Transverse colon (tissue), 4 donors: ENCODE measurements around the gene SPA17. TPM values are rescaled to one million over a fixed set of nuclear protein-coding genes. Genes with fewer than 3 reads are reported as not detected.
A peak's percentile ranks its signal among the peaks of the same experiment; 100 is the strongest.

ENCODE experiments used
- DNase-seq: peaks from one replicate; pipeline ENCODE4 v3.0.0-alpha.2; 2019
- H3K27ac ChIP-seq, 4 donors: fragments of 200-600 bp; sonication (generic); 2 replicates each; pipeline ENCODE4 v1.5.1; 2016 to 2018; ENCODE audit warnings: inconsistent platforms in 4 of 4
- H3K27me3 ChIP-seq: fragments of 200-600 bp; sonication (generic); 2 replicates; pipeline ENCODE4 v1.5.1; 2017; ENCODE audit warnings: inconsistent platforms
- H3K36me3 ChIP-seq, 4 donors: fragments of 200-600 bp; sonication (generic); 2 replicates each; pipeline ENCODE4 v1.5.1; 2017 to 2019; ENCODE audit warnings: inconsistent platforms in 4 of 4
- H3K4me1 ChIP-seq, 4 donors: fragments of 200-600 bp; sonication (generic); 2 replicates each; pipeline ENCODE4 v1.5.1; 2017 to 2020; ENCODE audit warnings: inconsistent platforms in 4 of 4
- H3K4me3 ChIP-seq, 4 donors: fragments of 200-600 bp; sonication (generic); 1 replicate in 1 of 4; 2 replicates in 3 of 4; pipeline versions ENCODE4 v1.5.1 to v1.6.1; 2017 to 2019; ENCODE audit warnings: inconsistent platforms in 4 of 4
- H3K9me3 ChIP-seq, 2 donors: fragments of 200-600 bp; sonication (generic); 2 replicates each; pipeline ENCODE4 v1.5.1; 2017 to 2019; ENCODE audit warnings: inconsistent platforms in 2 of 2
- CTCF ChIP-seq, 5 experiments: fragments of 200-600 bp in 3 of 5; fragments of 450-650 bp in 2 of 5; sonication (generic) in 3 of 5; IDR thresholded peaks; 1 replicate in 2 of 5; 2 replicates in 3 of 5; pipeline ENCODE4 v1.5.1; 2016 to 2017; ENCODE audit warnings: antibody characterized with exemption in 5 of 5, inconsistent platforms in 3 of 5, mild to moderate bottlenecking in 2 of 5, moderate library complexity in 1 of 5
- EP300 ChIP-seq: sonication (generic); formaldehyde crosslinking; IDR thresholded peaks from one replicate; pipeline ENCODE4 v1.6.1; 2017; ENCODE audit warnings: antibody characterized with exemption, low read depth
- POLR2A ChIP-seq: fragments of 450-650 bp; IDR thresholded peaks from one replicate; pipeline ENCODE4 v1.6.1; 2016; ENCODE audit warnings: antibody characterized with exemption, mild to moderate bottlenecking, moderate library complexity
- POLR2AphosphoS5 ChIP-seq, 3 donors: sonication (generic); formaldehyde crosslinking; IDR thresholded peaks; one replicate each; pipeline ENCODE4 v1.6.1; 2016; ENCODE audit warnings: antibody characterized with exemption in 3 of 3
- WGBS, 2 donors: methylation state at CpG; one replicate each; pipeline ENCODE4 v1.1.5; 2018; ENCODE audit warnings: low coverage in 1 of 2; 5-methylcytosine and 5-hydroxymethylcytosine counted together
- in situ Hi-C, 4 donors: fragments of 200-750 bp; cut with MboI; loops; one replicate each; pipeline versions ENCODE4 v1.15.0 to v1.15.1; 2017; ENCODE audit warnings: low sequenced_read_pairs in 3 of 4, low pct_ligation_motif_present in 1 of 4, low pct_unique_long_range_greater_than_20kb in 1 of 4
- intact Hi-C: fragments of 100-400 bp; cut with DNase I; formaldehyde crosslinking; loops from one replicate; pipeline ENCODE4 v1.15.1; 2023; ENCODE audit warnings: low total_unique reads
- total RNA-seq, 4 donors: library from RNA; depleted of rRNA; stranded (reverse); fragments of >200 nt; gene quantifications; one replicate each; pipeline ENCODE4 v1.1.0, GENCODE V29; 2016

SPA17 gene
- total RNA-seq, 4 donors from 2014 or later, result 1.6 to 9.0 (median 6.1) TPM

- in situ Hi-C loops (no loop called here), intact Hi-C loops (no loop called here)
- Histone ChIP-seq H3K27me3 (peaks cover 66% of the 10 kb centered on the region), H3K9me3 (no peaks in the 10 kb centered on the region), H3K4me3 (peak overlapping the region; percentile 41 to 83 (median 56)), H3K36me3 (no peaks in the 10 kb centered on the region), H3K27ac (peak overlapping the region in 3 of 4 donors; percentile 31 to 48 (median 41)), H3K4me1 (peaks cover 18 to 20% (median 19%) of the 10 kb centered on the region in 4 donors)
- WGBS, 2 donors, result 0 to 3% methylated on average over 6 to 32 of the region's 37 CpGs
- TF ChIP-seq CTCF (IDR thresholded peaks at IDR 0.05) (peak; percentile 42 to 51 (median 46)), EP300 (no peak), POLR2AphosphoS5 (IDR thresholded peaks at IDR 0.05) (no peak), POLR2A (no peak)
- DNase-seq, result no peak
These were observed 66.7 kb downstream of the SPA17 start for GRCh38 chr11:124740277-124740882.

- H3K4me3 ChIP-seq, result no peak overlapping the region
- H3K27ac ChIP-seq, result no peak overlapping the region
- H3K27me3 ChIP-seq, result peaks cover 86% of the 10 kb centered on the region
- H3K4me1 ChIP-seq, result peaks cover 19 to 40% (median 35%) of the 10 kb centered on the region in 4 donors
- 81% methylated on average over 2 of the region's 2 CpGs; no CpG with 5 or more reads in 1 of the 2 donors for WGBS, 2 donors
- in situ Hi-C loops (no loop called here), intact Hi-C loops (no loop called here)
- no peak for DNase-seq
- no peak for TF ChIP-seq EP300
- no peaks in the 10 kb centered on the region for H3K36me3 ChIP-seq
- H3K9me3 ChIP-seq, result no peaks in the 10 kb centered on the region
These were observed 68.9 kb downstream of the SPA17 start for GRCh38 chr11:124742555-124742954.

GRCh38 chr11:124743050-124743449 is 69.3 kb downstream of the SPA17 start:
- Histone ChIP-seq H3K36me3 (no peaks in the 10 kb centered on the region), H3K27ac (no peak overlapping the region), H3K4me1 (peaks cover 19 to 42% (median 36%) of the 10 kb centered on the region in 4 donors), H3K27me3 (peaks cover 87% of the 10 kb centered on the region), H3K4me3 (no peak overlapping the region), H3K9me3 (no peaks in the 10 kb centered on the region)
- in situ Hi-C loops, result no loop called here
- intact Hi-C loops, result no loop called here
- WGBS, 2 donors, result 60 to 87% methylated on average over 1 to 6 of the region's 6 CpGs
- no peak for TF ChIP-seq CTCF (IDR thresholded peaks at IDR 0.05)
- no peak for TF ChIP-seq EP300
- TF ChIP-seq POLR2AphosphoS5 (IDR thresholded peaks at IDR 0.05), result no peak
- TF ChIP-seq POLR2A, result no peak
- DNase-seq, result no peak

- no peak for TF ChIP-seq CTCF (IDR thresholded peaks at IDR 0.05)
- TF ChIP-seq POLR2A, result no peak
- TF ChIP-seq EP300, result no peak
- no peak for TF ChIP-seq POLR2AphosphoS5 (IDR thresholded peaks at IDR 0.05)
- in situ Hi-C loops (no loop called here), intact Hi-C loops (no loop called here)
- Histone ChIP-seq H3K27ac (no peak overlapping the region), H3K4me1 (peaks cover 14 to 47% (median 37%) of the 10 kb centered on the region in 4 donors), H3K36me3 (no peaks in the 10 kb centered on the region), H3K27me3 (peaks cover 69% of the 10 kb centered on the region), H3K4me3 (peak overlapping the region in 3 of 4 donors; percentile 37 to 61 (median 50)), H3K9me3 (no peaks in the 10 kb centered on the region)
- 65% methylated on average over 44 of the region's 44 CpGs; no CpG with 5 or more reads in 1 of the 2 donors for WGBS, 2 donors
- DNase-seq, result no peak
These were observed 71.6 kb downstream of the SPA17 start for GRCh38 chr11:124745270-124745834.
